PC-9 (cell line): Measurements from ENCODE around the gene VWA3B.

ENCODE experiments used
- CTCF ChIP-seq: fragments of 200-600 bp; sonication (generic); conservative IDR thresholded peaks from 2 replicates; pipeline ENCODE4 v1.6.1; 2017; ENCODE audit warnings: mixed run types, antibody characterized with exemption, mild to moderate bottlenecking, moderate library complexity
- EZH2 ChIP-seq: fragments of 200-600 bp; sonication (generic); IDR thresholded peaks from 2 replicates; pipeline ENCODE4 v1.8.0; 2017; ENCODE audit warnings: antibody characterized with exemption, low read depth

- TF ChIP-seq CTCF (no peak), EZH2 (no peak)
Measured at GRCh38 chr2:98110741-98111140, 23.8 kb downstream of the VWA3B start.
